ENCODE measurements around the gene GMEB2.
"Not testable (repeated sequence)": the region's sequence is repeated elsewhere in the genome, so short reads cannot be mapped to it uniquely, and the experiment has no call there.

Gene GMEB2

GRCh38 chr20:63656451-63656850 lies 29.6 kb upstream of the GMEB2 start:
- no peak for DNase-seq

DNA sequence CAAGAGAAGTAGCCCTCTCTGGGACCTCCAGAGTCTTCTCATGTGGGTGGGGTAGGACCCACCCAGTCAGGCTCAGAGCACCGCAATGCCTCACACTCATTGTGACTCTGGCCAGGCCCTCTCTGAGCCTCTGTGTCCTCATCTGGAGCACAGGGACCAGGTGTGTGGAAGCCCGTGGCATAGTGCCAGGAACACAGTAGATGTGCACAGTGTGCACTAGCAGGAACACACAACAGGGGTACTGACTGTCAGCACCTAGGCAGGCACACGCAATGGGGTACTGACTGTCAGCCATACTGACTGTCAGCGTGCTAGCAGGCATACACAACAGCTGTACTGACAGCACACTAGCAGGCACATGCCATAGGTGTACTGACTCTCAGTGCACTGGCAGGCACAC lies 28.3 kb upstream of the GMEB2 start:
- DNase-seq, result no peak

- DNase-seq, result no peak
Measured at GRCh38 chr20:63653974-63654668, 27.2 kb upstream of the GMEB2 start.

GRCh38 chr20:63653041-63653973 lies 26.4 kb upstream of the GMEB2 start, which contains the start of gene STMN3:
Gene STMN3, minus strand, starts transcription at chr20:63653424. Its CDS starts 79 bp downstream, at chr20:63653345.
- peak; percentile 80 to 93 (median 88) for DNase-seq

DNA sequence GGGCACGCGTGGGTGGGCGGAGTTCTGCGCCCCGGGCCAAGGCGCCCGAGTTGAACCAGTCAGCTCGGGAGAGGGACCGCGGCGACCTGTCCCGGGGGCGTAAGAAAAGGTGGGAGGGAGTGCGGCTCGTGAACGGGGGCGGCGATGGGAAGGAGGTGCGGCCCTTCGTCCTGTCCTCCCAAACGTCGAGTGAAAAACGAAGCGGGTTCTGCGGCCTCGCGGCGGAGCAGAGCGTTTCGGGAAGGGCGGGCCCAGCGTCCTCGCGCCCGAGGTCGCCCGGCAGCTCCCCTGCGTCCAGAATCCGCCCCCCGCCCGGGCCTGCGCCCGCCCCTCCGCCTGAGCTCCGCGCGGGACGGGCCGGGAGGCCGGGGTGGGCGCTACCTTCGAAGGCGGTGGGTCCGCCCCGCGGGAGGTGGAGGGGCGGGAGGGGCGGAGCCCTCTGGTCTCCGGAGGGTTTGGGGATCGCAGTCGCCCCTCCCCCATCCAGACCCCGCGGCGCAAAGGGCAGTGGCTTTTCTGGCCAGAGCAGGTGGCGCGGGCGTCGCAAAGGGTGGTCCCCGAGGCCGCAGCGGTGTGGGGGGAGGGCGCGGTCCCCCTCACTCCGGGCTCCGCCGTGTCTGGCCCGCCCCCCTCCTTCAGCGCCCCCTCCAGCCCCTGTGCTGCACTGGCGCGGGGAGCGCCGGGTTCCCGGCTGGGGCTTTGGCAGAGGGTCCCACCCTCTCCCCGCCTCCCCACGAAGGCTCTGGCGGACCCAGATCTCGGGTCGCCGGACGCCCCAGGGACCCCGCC lies 25.5 kb upstream of the GMEB2 start:
- no peak for DNase-seq

DNA sequence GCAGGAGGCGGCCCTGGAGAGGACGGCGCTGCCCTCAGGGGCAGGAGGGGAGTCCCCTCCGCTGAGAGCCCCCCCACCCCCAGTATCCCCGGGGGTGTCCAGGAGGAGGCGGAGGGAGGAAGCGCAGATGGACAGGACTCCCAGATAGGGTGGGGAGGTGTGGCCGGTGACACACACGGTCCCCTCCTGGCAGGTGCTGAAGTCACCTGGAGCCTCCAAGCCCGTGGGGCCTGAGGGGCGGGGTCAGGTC lies 25.0 kb upstream of the GMEB2 start:
- DNase-seq, result no peak

DNA sequence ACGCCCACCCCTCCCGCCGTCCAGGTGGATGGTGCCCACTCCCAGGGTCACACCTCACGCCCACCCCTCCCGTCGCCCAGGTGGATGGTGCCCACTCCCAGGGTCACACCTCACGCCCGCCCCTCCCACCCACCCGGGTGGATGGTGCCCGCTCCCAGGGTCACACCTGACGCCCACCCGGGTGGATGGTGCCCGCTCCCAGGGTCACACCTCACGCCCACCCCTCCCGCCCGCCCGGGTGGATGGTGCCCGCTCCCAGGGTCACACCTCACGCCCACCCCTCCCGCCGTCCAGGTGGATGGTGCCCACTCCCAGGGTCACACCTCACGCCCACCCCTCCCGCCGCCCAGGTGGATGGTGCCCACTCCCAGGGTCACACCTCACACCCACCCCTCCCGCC lies 23.6 kb upstream of the GMEB2 start:
- DNase-seq, result not testable (repeated sequence)

DNA sequence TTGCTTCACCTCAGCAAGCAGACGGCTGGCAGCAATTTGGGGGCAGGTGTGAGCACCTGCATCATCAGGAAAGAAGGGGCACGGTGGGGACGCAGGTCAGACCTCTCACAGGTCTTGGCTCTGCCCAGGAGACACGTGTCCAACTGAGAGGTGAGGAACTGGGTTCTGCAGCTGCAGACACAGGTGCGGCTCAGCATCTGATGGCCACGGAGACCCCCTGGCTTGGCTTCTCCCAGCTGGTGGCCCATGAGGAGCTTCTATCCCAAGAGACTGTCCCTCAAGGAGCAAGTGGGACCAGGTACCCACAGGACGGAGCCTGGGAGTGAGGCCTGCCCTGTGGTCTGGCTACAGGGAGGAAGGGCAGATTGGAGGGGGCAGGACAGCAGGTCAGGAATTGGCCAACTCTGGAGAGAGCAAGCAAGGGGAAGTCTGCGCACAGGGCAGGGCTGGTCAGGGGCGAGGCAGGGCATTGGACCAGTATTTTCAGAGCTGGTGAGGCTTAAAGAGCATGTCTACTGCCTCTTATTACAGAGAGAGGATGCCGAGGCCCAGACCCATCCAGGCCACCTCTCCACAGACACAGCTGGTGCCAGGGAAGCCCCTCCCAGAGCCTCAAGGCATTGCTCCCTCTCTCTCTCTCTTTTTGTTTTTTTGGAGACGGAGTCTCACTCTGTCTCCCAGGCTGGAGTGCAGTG lies 22.1 kb upstream of the GMEB2 start:
- DNase-seq, result no peak

- DNase-seq, result no peak
Measured at GRCh38 chr20:63648190-63648589, 21.3 kb upstream of the GMEB2 start.

GRCh38 chr20:63645218-63645617 lies 18.3 kb upstream of the GMEB2 start:
- no peak for DNase-seq

DNA sequence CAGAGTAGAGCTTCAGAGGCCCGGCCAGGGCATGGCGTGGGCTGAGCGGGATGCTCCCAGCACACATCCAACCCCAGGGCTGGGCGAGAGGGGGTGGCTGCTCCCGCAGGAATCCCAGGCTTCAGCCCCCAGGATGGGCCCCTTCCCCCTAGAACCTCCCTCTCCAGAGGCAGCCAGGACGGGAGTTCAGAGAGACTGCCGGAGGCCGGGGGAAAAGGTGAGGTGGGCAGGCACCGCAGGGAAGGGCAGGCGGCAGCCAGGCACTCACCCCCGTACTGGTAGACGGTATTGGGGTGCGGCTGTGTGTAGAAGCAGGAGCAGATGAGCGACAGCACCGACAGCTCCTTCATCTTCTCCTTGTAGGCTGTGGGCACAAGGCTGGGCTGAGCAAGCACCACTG lies 17.0 kb upstream of the GMEB2 start:
- no peak for DNase-seq

GRCh38 chr20:63643499-63643898 lies 16.6 kb upstream of the GMEB2 start:
- no peak for DNase-seq

GRCh38 chr20:63642527-63643247 lies 15.8 kb upstream of the GMEB2 start:
- no peak for DNase-seq

- peak; percentile 77 to 97 (median 91) for DNase-seq
Measured at GRCh38 chr20:63641792-63642523, 15.1 kb upstream of the GMEB2 start.

DNA sequence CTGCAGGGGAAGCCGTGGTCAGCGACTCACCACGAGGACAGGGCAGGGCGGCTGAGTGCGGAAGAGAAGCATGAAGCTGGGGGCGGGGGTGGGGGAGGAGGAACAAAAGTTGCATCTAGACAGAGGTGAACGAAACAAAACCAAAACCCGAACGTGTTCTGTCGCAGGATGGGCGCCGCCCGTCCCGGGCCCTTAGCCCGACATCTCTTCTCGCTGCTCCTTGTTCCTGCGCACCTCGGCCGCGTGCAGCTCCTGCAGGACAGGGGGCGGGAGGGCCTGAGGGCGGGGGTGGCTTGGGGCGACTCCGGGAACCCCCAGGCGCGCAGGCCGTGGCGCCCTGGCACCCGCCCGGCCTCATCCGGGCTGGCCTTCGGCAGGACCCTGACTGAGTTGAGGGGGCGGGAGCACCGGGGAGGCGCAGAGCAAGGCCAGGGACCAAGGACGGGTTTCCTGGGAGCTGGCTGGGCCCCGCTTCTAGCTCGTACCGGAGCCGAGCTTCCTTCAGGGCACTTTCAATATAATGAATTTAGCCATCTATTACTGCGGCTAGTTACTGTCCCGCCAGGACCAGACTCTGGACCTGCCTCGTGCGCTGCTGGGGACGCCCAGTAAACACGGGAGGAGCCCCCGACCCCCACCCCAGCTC lies 14.4 kb upstream of the GMEB2 start:
- DNase-seq, result peak; percentile 47 to 66 (median 52)

GRCh38 chr20:63640686-63641085 lies 13.8 kb upstream of the GMEB2 start:
- not testable (repeated sequence) for DNase-seq

DNA sequence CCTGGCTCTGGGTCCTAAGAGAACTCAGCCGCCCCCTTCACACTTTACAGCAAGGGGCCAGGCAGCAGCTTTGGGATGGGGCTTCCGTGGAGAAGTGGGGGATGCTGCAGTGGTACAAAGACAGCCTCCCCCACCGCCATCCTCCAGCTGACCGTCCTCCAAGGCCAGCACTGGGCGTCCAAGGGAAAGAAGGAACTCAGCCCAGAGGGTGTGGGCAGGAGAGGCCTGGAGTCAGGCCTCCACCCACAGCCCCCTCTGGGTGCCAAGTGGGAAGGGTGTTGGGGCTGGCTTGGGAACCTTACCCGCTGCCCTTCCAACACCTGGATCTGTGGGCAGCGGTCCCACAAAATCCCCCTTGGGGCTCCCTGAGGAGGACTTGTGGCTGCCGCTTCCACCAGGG lies 13.2 kb upstream of the GMEB2 start:
- DNase-seq, result peak; percentile 49 to 68 (median 50)

DNA sequence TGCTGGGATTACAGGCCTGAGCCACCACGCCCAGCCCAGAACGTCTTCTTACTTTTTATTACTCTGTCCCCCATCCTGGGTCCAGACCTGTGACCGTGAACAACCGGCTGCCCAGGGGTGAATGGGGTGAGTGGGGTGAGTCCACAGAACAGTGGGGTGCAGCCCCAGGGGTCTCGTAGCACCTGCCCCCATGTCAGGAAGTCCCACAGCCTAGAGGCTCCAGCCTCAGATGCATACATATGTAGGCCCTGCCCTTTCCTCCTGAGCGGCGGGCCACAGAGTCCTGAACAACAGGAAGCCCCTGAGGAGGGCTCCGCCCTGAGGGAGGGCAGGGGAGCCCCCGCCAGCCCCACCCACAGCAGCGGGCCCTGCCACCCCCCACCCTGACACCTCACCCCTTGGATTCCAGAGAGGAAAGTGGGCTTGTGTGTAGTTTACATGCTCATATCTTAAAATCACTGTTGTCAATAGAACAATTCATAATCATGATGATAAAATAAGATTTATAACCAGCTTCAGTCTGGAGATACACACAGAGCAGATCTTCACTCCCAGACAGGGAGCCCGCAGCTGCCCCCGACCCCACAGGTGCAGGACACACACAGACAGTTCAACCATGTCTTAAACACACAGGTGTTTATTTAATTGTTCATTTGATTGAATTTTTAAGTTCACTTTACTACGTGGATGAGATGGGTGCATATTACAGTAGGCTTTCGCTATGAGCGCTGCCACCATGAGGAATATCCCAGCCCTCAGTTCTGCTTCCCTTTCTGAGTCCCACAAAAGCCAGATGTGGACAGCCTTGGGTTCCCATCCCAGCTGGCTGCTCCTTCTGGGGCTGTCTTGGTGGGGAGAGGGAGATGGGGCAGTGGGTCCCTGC lies 12.4 kb upstream of the GMEB2 start:
- peak; percentile 38 to 41 (median 39) for DNase-seq

GRCh38 chr20:63636752-63637628 lies 10.1 kb upstream of the GMEB2 start:
- no peak for DNase-seq

Data from suppressor macrophage treated with lipopolysaccharide for 1 hour (primary cell).